K562 (cell line): Measurements from ENCODE around the gene ZNF319. TPM values are rescaled to one million over a fixed set of nuclear protein-coding genes. Genes with fewer than 3 reads are reported as not detected.

Experiments used
- ATAC-seq: fragments of 200-7000 bp; cut with Tn5 transposase; 3 replicates; pipeline ENCODE4 v1.9.1; 2020; ENCODE audit warnings: moderate library complexity
- BruUV-seq: library from RNA; stranded (reverse); fragments of 400-500 nt; replicated peaks from 2 replicates; lab custom pipeline; 2021; lab: Mats Ljungman, UMichigan
- CTCF ChIA-PET: fragments of 300-600 bp; formaldehyde crosslinking; extraction: SDS; loops from one replicate; lab custom pipeline; 2021; ENCODE audit warnings: low intra/inter-chr PET ratio; lab: Yijun Ruan, JAX
- POLR2A ChIA-PET: fragments of 300-600, 350-650 bp; sonication (Branson Sonifier 250); formaldehyde crosslinking; extraction: SDS; loops from one replicate; lab custom pipeline; 2021; ENCODE audit warnings: antibody characterized with exemption, inconsistent platforms; lab: Yijun Ruan, JAX
- DNase-seq, 4 experiments: peaks; one replicate each; pipeline versions ENCODE4 v3.0.0 to v3.0.0-alpha.2; 2011 to 2018; ENCODE audit warnings: low spot score in 3 of 4, mixed read lengths in 3 of 4; ENCODE audit errors: extremely low read depth in 1 of 4
- FAIRE-seq: peaks from 2 replicates; lab custom pipeline; 2011; peaks lifted over from hg19 to GRCh38; lab: Jason Lieb, UNC
- H2AFZ ChIP-seq: 2 replicates; pipeline ENCODE4 v1.6.0; 2011; ENCODE audit warnings: low read depth, low read length, control low read depth, inconsistent platforms
- H3K27ac ChIP-seq: fragments of 200-600 bp; 3 replicates; pipeline ENCODE4 v1.8.0; 2011; ENCODE audit warnings: low read depth, mild to moderate bottlenecking, control low read depth, inconsistent platforms, low read length, moderate library complexity, mixed read lengths; ENCODE audit errors: extremely low read depth
- H3K27me3 ChIP-seq, 2 experiments: fragments of 300-600 bp in 1 of 2; 2 replicates in 1 of 2; 3 replicates in 1 of 2; pipeline versions ENCODE4 v1.6.0 to v1.8.0; 2011; ENCODE audit warnings: inconsistent platforms in 2 of 2, low read length in 2 of 2, mild to moderate bottlenecking in 1 of 2, mixed read lengths in 1 of 2, moderate library complexity in 1 of 2; ENCODE audit not compliant: control insufficient read depth in 2 of 2, insufficient read depth in 2 of 2
- H3K36me3 ChIP-seq: fragments of 300-600 bp; 3 replicates; pipeline ENCODE4 v1.8.0; 2011; ENCODE audit warnings: mild to moderate bottlenecking, low read length, inconsistent platforms; ENCODE audit not compliant: control insufficient read depth, insufficient read depth
- H3K4me1 ChIP-seq, 2 experiments: fragments of 200-600 bp in 1 of 2; replicated peaks in 1 of 2; 2 replicates in 1 of 2; 3 replicates in 1 of 2; pipeline versions ENCODE4 v1.5.1 to v1.8.0; 2011; ENCODE audit warnings: inconsistent platforms in 2 of 2, low read length in 2 of 2, mild to moderate bottlenecking in 1 of 2, mixed read lengths in 1 of 2, moderate library complexity in 1 of 2; ENCODE audit not compliant: control insufficient read depth in 2 of 2, insufficient read depth in 2 of 2
- H3K4me2 ChIP-seq: 2 replicates; pipeline ENCODE4 v1.6.1; 2011; ENCODE audit warnings: low read length, control low read depth, inconsistent platforms, mixed read lengths; ENCODE audit not compliant: insufficient read depth
- H3K4me3 ChIP-seq: fragments of 200-600 bp; sonication (generic), shearing (Covaris generic); 2 replicates; pipeline ENCODE4 v1.5.1; 2016; ENCODE audit warnings: control low read depth, inconsistent platforms
- H3K79me2 ChIP-seq: fragments of 200-600 bp; 3 replicates; pipeline ENCODE4 v1.8.0; 2011; ENCODE audit warnings: low read length, inconsistent platforms; ENCODE audit not compliant: control insufficient read depth, insufficient read depth
- H3K9ac ChIP-seq, 2 experiments: 2 replicates each; pipeline versions ENCODE4 v1.6.0 to v1.6.1; 2011; ENCODE audit warnings: low read depth in 2 of 2, low read length in 2 of 2, control low read depth in 1 of 2, inconsistent platforms in 1 of 2, mild to moderate bottlenecking in 1 of 2, mixed read lengths in 1 of 2; ENCODE audit not compliant: insufficient read depth in 1 of 2
- H3K9me1 ChIP-seq: one replicate; pipeline ENCODE4 v1.6.0; 2011; ENCODE audit warnings: inconsistent platforms, mild to moderate bottlenecking, low read length, moderate library complexity; ENCODE audit not compliant: control insufficient read depth, insufficient read depth
- H3K9me3 ChIP-seq: replicated peaks from 2 replicates; pipeline ENCODE4 v1.5.1; 2011; ENCODE audit warnings: low read depth, low read length, inconsistent platforms; ENCODE audit not compliant: control insufficient read depth, insufficient read depth
- H4K20me1 ChIP-seq: replicated peaks from 2 replicates; pipeline ENCODE4 v1.6.1; 2011; ENCODE audit warnings: low read length, inconsistent platforms, mixed read lengths; ENCODE audit not compliant: control insufficient read depth, insufficient read depth
- ASH1L ChIP-seq: fragments of 450-650 bp; IDR thresholded peaks from 2 replicates; pipeline ENCODE4 v1.6.1; 2018; ENCODE audit warnings: borderline replicate concordance, mild to moderate bottlenecking, low read depth; ENCODE audit not compliant: partially characterized antibody
- CREM ChIP-seq: IDR thresholded peaks from 2 replicates; pipeline ENCODE4 v1.6.1; 2014; ENCODE audit warnings: antibody characterized with exemption, low read depth
- FUS ChIP-seq: fragments of 200-400 bp; formaldehyde crosslinking; optimal IDR thresholded peaks from 2 replicates; pipeline ENCODE3; 2017; ENCODE audit warnings: low read depth, low read length
- NFE2 ChIP-seq: IDR thresholded peaks from 2 replicates; pipeline ENCODE4 v1.6.1; 2014; ENCODE audit warnings: antibody characterized with exemption, low read depth
- NFXL1 ChIP-seq: fragments of 450-650 bp; formaldehyde crosslinking; IDR thresholded peaks from 2 replicates; pipeline ENCODE4 v1.4.0; 2021; ENCODE audit warnings: mild to moderate bottlenecking
- NR2C1 ChIP-seq, 2 experiments: fragments of 450-650 bp; IDR thresholded peaks; 2 replicates each; pipeline ENCODE4 v1.6.1; 2017; ENCODE audit warnings: mild to moderate bottlenecking in 2 of 2, antibody characterized with exemption in 1 of 2, inconsistent platforms in 1 of 2, missing compliant biosample characterization in 1 of 2, missing genetic modification characterization in 1 of 2
- PTRF ChIP-seq: fragments of 450-650 bp; IDR thresholded peaks from 2 replicates; pipeline ENCODE4 v1.6.1; 2016; ENCODE audit warnings: mild to moderate bottlenecking, missing genetic modification characterization, missing compliant biosample characterization
- RBM25 ChIP-seq: fragments of 200-400 bp; formaldehyde crosslinking; IDR thresholded peaks from 2 replicates; pipeline ENCODE4 v1.6.1; 2018; ENCODE audit warnings: low read length, low read depth, moderate library complexity; ENCODE audit not compliant: severe bottlenecking
- ZBTB17 ChIP-seq: fragments of 450-650 bp; formaldehyde crosslinking; IDR thresholded peaks from 2 replicates; pipeline ENCODE4 v1.4.0; 2020; ENCODE audit warnings: mild to moderate bottlenecking
- ZNF324 ChIP-seq: fragments of 250-450 bp; sonication (Bioruptor Pico); IDR thresholded peaks from 2 replicates; pipeline ENCODE4 v1.4.0; 2020; ENCODE audit warnings: mild to moderate bottlenecking
- ZNF561 ChIP-seq: fragments of 450-650 bp; formaldehyde crosslinking; conservative IDR thresholded peaks from 2 replicates; pipeline ENCODE4 v1.4.0; 2020; ENCODE audit warnings: mild to moderate bottlenecking, moderate library complexity
- WGBS: fragments of 100-300 bp; shearing (Covaris generic); methylation state at CpG from one replicate; pipeline ENCODE4 v1.1.6; 2016; ENCODE audit warnings: low coverage, mixed read lengths; ENCODE audit not compliant: insufficient coverage; ENCODE audit errors: missing lambda C conversion rate; 5-methylcytosine and 5-hydroxymethylcytosine counted together
- in situ Hi-C: fragments of 300-500 bp; cut with MboI; formaldehyde crosslinking; loops from 4 replicates; pipeline ENCODE4 v1.15.0; 2018; ENCODE audit warnings: inconsistent platforms, mixed read lengths
- intact Hi-C: fragments of 100-400 bp; cut with micrococcal nuclease; formaldehyde crosslinking; loops from 2 replicates; pipeline ENCODE4 v1.14.2; 2022
- polyA plus RNA-seq, 8 experiments: library from polyadenylated mRNA; depleted of rRNA in 4 of 8; stranded (reverse) in 5 of 8; unstranded in 3 of 8; fragments of >200 nt; fragmentation: Nextera tagmentation in 2 of 8; fragmentation: Illumina TruSeq in 1 of 8; extraction: Ambion mirVana in 2 of 8; extraction: Trizol in 1 of 8; gene quantifications; 2 replicates each; pipeline versions ENCODE4 v1.2.1 to v1.2.3, GENCODE V29; 2011 to 2014; ENCODE audit warnings: inconsistent platforms in 1 of 8, missing spikeins in 1 of 8
- total RNA-seq, 7 experiments: library from RNA; depleted of rRNA in 6 of 7; stranded (reverse); fragments of >200 nt in 6 of 7; fragmentation: Illumina TruSeq in 2 of 7; extraction: Trizol in 2 of 7; gene quantifications; 2 replicates each; pipeline versions ENCODE4 v1.2.1 to v1.2.3, GENCODE V29; 2011 to 2021; ENCODE audit warnings: low replicate concordance in 1 of 7

Gene ZNF319
- total and polyA plus RNA-seq, 9 of the 15 experiments (the other 6 are each of a cell fraction or from before 2014, with no cell fraction given): 0.20 to 5.7 (median 1.4) TPM

- no peak overlapping the region for H3K9ac ChIP-seq
- no peaks in the 10 kb centered on the region for H3K27me3 ChIP-seq
- peaks cover 48% of the 10 kb centered on the region; the same call in 2 of the 3 replicates for H3K36me3 ChIP-seq
- no peak overlapping the region for H3K27ac ChIP-seq
- intact Hi-C loops: no loop called here
- WGBS: 86% methylated on average over 8 of the region's 9 CpGs
- no peaks in the 10 kb centered on the region for H3K4me1 ChIP-seq
- no peak overlapping the region for H3K4me2 ChIP-seq
- TF ChIP-seq ZNF324 (CRISPR knock-in tag) (no peak), NR2C1 (IDR thresholded peaks at IDR 0.05) (no peak), NR2C1 (tag; IDR thresholded peaks at IDR 0.05) (no peak), FUS (no peak), ZNF561 (no peak), ZBTB17 (CRISPR knock-in tag) (no peak), ASH1L (no peak), PTRF (tag) (no peak), RBM25 (no peak), CREM (no peak), NFE2 (no peak), NFXL1 (CRISPR knock-in tag) (no peak)
- TF ChIP-seq, all 486 proteins: peak for 0
- Histone ChIP-seq H2AFZ (no peak overlapping the region), H3K9me1 (peaks cover 2% of the 10 kb centered on the region), H3K9me3 (no peaks in the 10 kb centered on the region), H3K4me3 (no peak overlapping the region), H3K79me2 (no peaks in the 10 kb centered on the region; the same call in 2 of the 3 replicates), H4K20me1 (no peaks in the 10 kb centered on the region)
- in situ Hi-C loops: loop anchor here (10.0 kb wide), 2 partner anchors 112 to 282 kb away; partner anchors contain the start of genes CFAP20 and PRSS54
- FAIRE-seq (no peak), DNase-seq (no peak), ATAC-seq (no peak)
- ChIA-PET POLR2A (interaction anchor here (0.6 kb wide), 1 partner anchor 296 kb away, joined by 3 read pairs; no protein-coding TSS in a partner anchor), CTCF (no interaction called here)
- BruUV-seq: no TSS peak
Observed at GRCh38 chr16:58012481-58012880, 12.0 kb upstream of the ZNF319 start.
